GM18870 (cell line): ENCODE results near the gene BRPF1.
A peak's percentile ranks its signal among the peaks of the same experiment; 100 is the strongest.

Experiments used
- ATAC-seq: cut with Tn5 transposase; IDR thresholded peaks from one replicate; pipeline ENCODE4 v1.9.1; 2021; ENCODE audit warnings: moderate library complexity; ENCODE audit not compliant: unreplicated experiment

The BRPF1 gene

GRCh38 chr3:9786825-9787669 is 55.5 kb downstream of the BRPF1 start:
- no peak for ATAC-seq

- ATAC-seq = no peak
Observed at GRCh38 chr3:9787714-9788113, 56.2 kb downstream of the BRPF1 start.

GRCh38 chr3:9791127-9791526 is 59.6 kb downstream of the BRPF1 start:
- ATAC-seq = no peak

DNA sequence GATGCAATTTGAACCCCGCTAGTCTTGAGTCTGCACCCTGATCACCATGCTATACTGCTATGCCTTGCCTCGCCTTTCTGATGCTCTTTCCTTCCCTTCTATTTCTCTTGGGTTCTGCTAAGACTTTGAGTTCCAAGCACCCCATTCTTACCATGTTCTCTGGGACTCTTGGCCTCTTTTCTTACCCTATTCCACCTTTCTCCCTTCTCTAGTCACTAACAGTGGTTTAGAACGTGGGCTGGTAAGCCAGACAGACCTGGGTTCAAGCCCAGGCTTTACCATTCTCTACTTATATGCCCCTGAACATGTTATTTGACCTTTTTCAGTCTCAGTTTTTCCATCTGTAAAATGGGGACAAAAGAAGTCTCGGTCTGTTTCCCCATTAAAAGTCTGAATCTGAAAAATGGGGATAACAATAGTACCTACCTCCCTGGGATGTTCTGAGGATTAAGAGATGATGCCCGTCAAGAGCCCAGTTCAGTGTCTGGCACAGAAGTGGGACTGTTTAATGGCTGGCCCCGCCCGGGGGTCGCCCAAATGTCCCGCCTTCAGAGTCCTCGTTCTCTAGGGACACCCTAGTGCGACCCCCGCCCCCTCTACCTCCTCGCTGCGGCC is 60.4 kb downstream of the BRPF1 start:
- peak; percentile 4 for ATAC-seq

- ATAC-seq = peak; percentile 81
Observed at GRCh38 chr3:9792405-9793160, 61.0 kb downstream of the BRPF1 start, which contains the start of the genes ARPC4 and TADA3. TSS of gene ARPC4 (plus strand) at chr3:9793082. CDS start at chr3:9793122, 40 bp downstream. TSS of gene TADA3 (minus strand) at chr3:9792473. CDS start at chr3:9791466, 1,007 bp downstream.

GRCh38 chr3:9793161-9793781 is 61.7 kb downstream of the BRPF1 start:
- ATAC-seq = no peak

DNA sequence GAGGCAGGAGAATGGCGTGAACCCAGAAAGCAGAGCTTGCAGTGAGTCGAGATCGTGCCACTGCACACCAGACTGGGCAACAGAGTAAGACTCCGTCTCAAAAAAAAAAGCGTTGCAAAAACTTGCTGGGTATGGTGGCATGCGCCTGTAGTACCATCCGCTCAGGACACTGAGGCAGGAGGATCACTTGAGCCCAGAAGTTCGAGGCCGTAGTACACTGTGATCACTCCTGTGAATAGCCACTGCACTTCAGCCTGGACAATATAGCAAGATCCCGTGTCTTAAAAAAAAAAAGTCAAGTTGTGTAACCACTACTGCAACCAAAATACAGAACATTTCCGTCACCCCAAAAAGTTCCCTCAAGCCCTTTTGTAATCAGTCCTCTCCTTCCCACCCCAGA is 62.9 kb downstream of the BRPF1 start:
- ATAC-seq = no peak

GRCh38 chr3:9795207-9795606 is 63.7 kb downstream of the BRPF1 start:
- ATAC-seq = no peak

- no peak for ATAC-seq
Observed at GRCh38 chr3:9797196-9797945, 65.8 kb downstream of the BRPF1 start.
